Kidney (tissue), 14 donors: Measurements from ENCODE around the gene PPIF. TPM values are rescaled to one million over a fixed set of nuclear protein-coding genes. Genes with fewer than 3 reads are reported as not detected.

Experiments used
- DNase-seq, 5 donors: peaks; one replicate each; pipeline ENCODE4 v3.0.0-alpha.2; 2013 to 2020
- FAIRE-seq: peaks from 2 replicates; lab custom pipeline; 2012; peaks lifted over from hg19 to GRCh38; lab: Jason Lieb, UNC
- H3K27ac ChIP-seq, 2 donors: one replicate each; pipeline ENCODE4 v1.7.0; 2013; ENCODE audit warnings: low read depth in 2 of 2, low read length in 2 of 2, inconsistent platforms in 1 of 2
- H3K27me3 ChIP-seq: one replicate; pipeline ENCODE4 v1.7.1; 2013; ENCODE audit warnings: low read length, inconsistent platforms; ENCODE audit not compliant: control insufficient read depth, insufficient read depth
- H3K36me3 ChIP-seq, 3 donors: one replicate each; pipeline versions ENCODE4 v1.7.0 to v1.7.1; 2013; ENCODE audit warnings: low read length in 3 of 3, control low read depth in 1 of 3, inconsistent platforms in 1 of 3; ENCODE audit not compliant: insufficient read depth in 3 of 3, control insufficient read depth in 2 of 3
- H3K4me1 ChIP-seq, 3 donors: one replicate each; pipeline versions ENCODE4 v1.7.0 to v1.7.1; 2013; ENCODE audit warnings: low read length in 3 of 3, inconsistent platforms in 1 of 3, low read depth in 1 of 3; ENCODE audit not compliant: control insufficient read depth in 2 of 3, insufficient read depth in 2 of 3
- H3K4me3 ChIP-seq, 3 donors: one replicate each; pipeline versions ENCODE4 v1.7.0 to v1.8.1; 2013; ENCODE audit warnings: low read length in 3 of 3, control low read depth in 1 of 3, inconsistent platforms in 1 of 3
- H3K9ac ChIP-seq, 3 donors: one replicate each; pipeline versions ENCODE4 v1.7.0 to v1.7.1; 2013; ENCODE audit warnings: low read length in 3 of 3, control low read depth in 1 of 3, inconsistent platforms in 1 of 3
- H3K9me3 ChIP-seq, 3 donors: one replicate each; pipeline versions ENCODE4 v1.7.0 to v1.7.1; 2013; ENCODE audit warnings: low read length in 3 of 3, control low read depth in 1 of 3, inconsistent platforms in 1 of 3; ENCODE audit not compliant: control insufficient read depth in 2 of 3, insufficient read depth in 1 of 3
- intact Hi-C: fragments of 100-400 bp; cut with DNase I; formaldehyde crosslinking; loops from one replicate; pipeline ENCODE4 v1.11.1; 2022
- polyA plus RNA-seq: library from polyadenylated mRNA; stranded (reverse); fragments of 350-450 nt; fragmentation: Illumina TruSeq; extraction: RNeasy Lipid Tissue Mini Kit (QIAGEN cat#74804); gene quantifications from one replicate; pipeline ENCODE4 v1.2.3, GENCODE V29; 2014; ENCODE audit warnings: low read depth, low replicate concordance; ENCODE audit not compliant: insufficient read depth
- total RNA-seq: library from RNA; stranded (reverse); fragmentation: NEBNext Ultra II Directional; extraction: Animal tissue kit (Norgen Biotek cat#: 25700); gene quantifications from one replicate; pipeline ENCODE4 v1.2.1, GENCODE V29; 2021
- TF ChIP-seq, protein P1 (sequence below): IDR thresholded peaks from 3 replicates; pipeline ENCODE4 v1.5.1; 2012; ENCODE audit warnings: mild to moderate bottlenecking, moderate library complexity, borderline replicate concordance; ENCODE audit not compliant: insufficient read depth; ENCODE audit errors: extremely low read depth
- donor health status: control.
- donor health status: control.
- donor health status: control.
- donor health status: control.
- donor health status: control.
- donor health status: DM: yes; HTN: yes; CAD: no.
- donor health status: Normal renal cell carcinoma (clear cell type).

PPIF gene
- total and polyA plus RNA-seq, 2 donors from 2014 or later: 36.7 to 120 TPM

GRCh38 chr10:79372871-79373270 is 25.6 kb downstream of the PPIF start:
- Histone ChIP-seq H3K36me3 (no peaks in the 10 kb centered on the region), H3K27me3 (no peaks in the 10 kb centered on the region), H3K9ac (no peak overlapping the region), H3K4me1 (peaks cover 0 to 3% (median 0%) of the 10 kb centered on the region in 3 donors), H3K4me3 (no peak overlapping the region), H3K9me3 (peaks cover 0 to 2% (median 0%) of the 10 kb centered on the region in 3 donors), H3K27ac (no peak overlapping the region)
- intact Hi-C loops: loop anchor here (10.0 kb wide), 1 partner anchor 122 kb away; no protein-coding TSS in a partner anchor
- TF ChIP-seq, protein P1, sequence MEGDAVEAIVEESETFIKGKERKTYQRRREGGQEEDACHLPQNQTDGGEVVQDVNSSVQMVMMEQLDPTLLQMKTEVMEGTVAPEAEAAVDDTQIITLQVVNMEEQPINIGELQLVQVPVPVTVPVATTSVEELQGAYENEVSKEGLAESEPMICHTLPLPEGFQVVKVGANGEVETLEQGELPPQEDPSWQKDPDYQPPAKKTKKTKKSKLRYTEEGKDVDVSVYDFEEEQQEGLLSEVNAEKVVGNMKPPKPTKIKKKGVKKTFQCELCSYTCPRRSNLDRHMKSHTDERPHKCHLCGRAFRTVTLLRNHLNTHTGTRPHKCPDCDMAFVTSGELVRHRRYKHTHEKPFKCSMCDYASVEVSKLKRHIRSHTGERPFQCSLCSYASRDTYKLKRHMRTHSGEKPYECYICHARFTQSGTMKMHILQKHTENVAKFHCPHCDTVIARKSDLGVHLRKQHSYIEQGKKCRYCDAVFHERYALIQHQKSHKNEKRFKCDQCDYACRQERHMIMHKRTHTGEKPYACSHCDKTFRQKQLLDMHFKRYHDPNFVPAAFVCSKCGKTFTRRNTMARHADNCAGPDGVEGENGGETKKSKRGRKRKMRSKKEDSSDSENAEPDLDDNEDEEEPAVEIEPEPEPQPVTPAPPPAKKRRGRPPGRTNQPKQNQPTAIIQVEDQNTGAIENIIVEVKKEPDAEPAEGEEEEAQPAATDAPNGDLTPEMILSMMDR: no peak
- no peak for DNase-seq
- no peak for FAIRE-seq

DNA sequence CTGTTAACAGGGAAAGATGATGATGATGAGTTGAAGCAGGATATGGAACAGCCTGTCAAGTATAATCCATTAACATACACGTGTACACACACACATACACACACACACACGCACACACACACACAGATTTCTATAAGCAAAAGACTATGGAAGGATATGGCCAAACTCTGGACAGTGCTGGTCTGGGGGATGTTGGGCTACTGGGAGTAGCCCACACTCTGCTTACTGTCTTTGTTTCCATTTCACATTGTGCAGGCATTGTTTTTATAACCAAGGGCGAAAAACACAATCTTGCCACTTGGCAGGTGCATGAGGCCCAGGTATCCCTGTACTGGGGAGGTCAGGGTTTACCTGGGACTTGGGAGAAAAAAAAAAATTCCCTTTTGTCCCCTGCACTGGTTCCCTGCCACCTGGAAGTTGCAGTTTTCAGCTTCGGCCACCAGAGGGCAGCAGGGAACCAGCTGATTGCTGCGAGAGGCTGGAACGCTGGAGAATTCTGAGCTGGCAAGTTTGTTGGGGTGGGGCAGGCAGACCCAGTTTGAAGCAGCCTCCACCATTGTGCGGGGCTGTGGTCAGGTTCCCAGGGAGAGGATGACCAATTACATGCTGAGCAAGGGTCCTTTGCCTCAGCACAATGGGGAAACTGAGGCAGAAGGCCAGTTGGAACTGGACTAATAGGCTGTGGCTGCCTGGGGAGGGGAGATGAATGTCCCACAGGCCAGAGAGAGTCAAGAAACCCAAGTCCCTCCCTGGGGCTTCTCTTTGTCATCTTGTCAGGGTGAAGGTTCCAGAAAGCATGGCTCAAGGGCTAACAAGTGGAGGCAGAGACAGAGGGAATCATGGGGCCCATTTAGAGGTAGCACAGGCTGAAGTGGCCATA is 27.3 kb downstream of the PPIF start:
- Histone ChIP-seq H3K27ac (no peak overlapping the region), H3K27me3 (no peaks in the 10 kb centered on the region), H3K9ac (no peak overlapping the region), H3K36me3 (no peaks in the 10 kb centered on the region), H3K4me1 (peaks cover 0 to 3% (median 0%) of the 10 kb centered on the region in 3 donors), H3K9me3 (peaks cover 0 to 2% (median 0%) of the 10 kb centered on the region in 3 donors), H3K4me3 (no peak overlapping the region)
- FAIRE-seq (no peak), DNase-seq (peak; percentile 83 to 90 (median 88))
- TF ChIP-seq, protein P1: peak; percentile 97
- intact Hi-C loops: loop anchor here (5.0 to 10.0 kb wide), 2 partner anchors 88 to 120 kb away; no protein-coding TSS in a partner anchor

- DNase-seq (peak in 2 of 5 donors; percentile 45 to 57), FAIRE-seq (no peak)
- TF ChIP-seq, protein P1: no peak
- Histone ChIP-seq H3K4me1 (peaks cover 0 to 9% (median 0%) of the 10 kb centered on the region in 3 donors), H3K9me3 (peaks cover 0 to 2% (median 0%) of the 10 kb centered on the region in 3 donors), H3K27me3 (no peaks in the 10 kb centered on the region), H3K36me3 (no peaks in the 10 kb centered on the region), H3K9ac (no peak overlapping the region), H3K4me3 (no peak overlapping the region), H3K27ac (no peak overlapping the region)
- intact Hi-C loops: loop anchor here (5.0 to 10.0 kb wide), 2 partner anchors 87 to 119 kb away; no protein-coding TSS in a partner anchor
Observed at GRCh38 chr10:79375321-79376077, 28.2 kb downstream of the PPIF start.
